Cardiac muscle cell (in vitro differentiated cells and primary cell): ENCODE results near the gene CD164L2. TPM values are rescaled to one million over a fixed set of nuclear protein-coding genes. Genes with fewer than 3 reads are reported as not detected.
A peak's percentile ranks its signal among the peaks of the same experiment; 100 is the strongest.
"Not testable (repeated sequence)": the region's sequence is repeated elsewhere in the genome, so short reads cannot be mapped to it uniquely, and the experiment has no call there.

Experiments used
- DNase-seq, 2 donors: peaks; one replicate each; pipeline versions ENCODE4 v3.0.0 to v3.0.0-alpha.2; 2010 to 2017; ENCODE audit warnings: low read depth in 1 of 2, low spot score in 1 of 2
- H3K27ac ChIP-seq: fragments of 200-600 bp; sonication (generic); 2 replicates; pipeline ENCODE4 v1.5.1; 2016
- H3K27me3 ChIP-seq: fragments of 200-600 bp; sonication (generic); 2 replicates; pipeline ENCODE4 v1.6.0; 2016; ENCODE audit warnings: control low read depth
- H3K36me3 ChIP-seq: fragments of 200-600 bp; sonication (generic); 2 replicates; pipeline ENCODE4 v1.5.1; 2016; ENCODE audit warnings: control low read depth
- H3K4me1 ChIP-seq: fragments of 200-600 bp; sonication (generic); 2 replicates; pipeline ENCODE4 v1.8.1; 2017; ENCODE audit warnings: low read depth, mild to moderate bottlenecking, mixed run types
- H3K4me3 ChIP-seq: fragments of 200-600 bp; sonication (generic); 2 replicates; pipeline ENCODE4 v1.5.1; 2016; ENCODE audit warnings: mild to moderate bottlenecking
- H3K9me3 ChIP-seq: fragments of 200-600 bp; sonication (generic); 2 replicates; pipeline ENCODE4 v1.5.1; 2017; ENCODE audit warnings: low read depth, mild to moderate bottlenecking, control low read depth
- polyA plus RNA-seq: library from polyadenylated mRNA; unstranded; fragments of >200 nt; fragmentation: Nextera tagmentation; extraction: Ambion mirVana; gene quantifications from 2 replicates; pipeline ENCODE4 v1.2.1, GENCODE V29; 2016
- total RNA-seq: library from RNA; depleted of rRNA; stranded (reverse); fragments of >200 nt; gene quantifications from 2 replicates; pipeline ENCODE4 v1.2.3, GENCODE V29; 2016
- TF ChIP-seq, protein P1 (sequence below): IDR thresholded peaks from 2 replicates; pipeline ENCODE4 v1.5.1; 2012; ENCODE audit warnings: low read depth, mild to moderate bottlenecking, low read length

CD164L2 gene
- total RNA-seq (0.24 TPM in 1 of 2 replicates, not detected in the other), polyA plus RNA-seq (0.35 and 0.62 TPM in 2 replicates)

DNA sequence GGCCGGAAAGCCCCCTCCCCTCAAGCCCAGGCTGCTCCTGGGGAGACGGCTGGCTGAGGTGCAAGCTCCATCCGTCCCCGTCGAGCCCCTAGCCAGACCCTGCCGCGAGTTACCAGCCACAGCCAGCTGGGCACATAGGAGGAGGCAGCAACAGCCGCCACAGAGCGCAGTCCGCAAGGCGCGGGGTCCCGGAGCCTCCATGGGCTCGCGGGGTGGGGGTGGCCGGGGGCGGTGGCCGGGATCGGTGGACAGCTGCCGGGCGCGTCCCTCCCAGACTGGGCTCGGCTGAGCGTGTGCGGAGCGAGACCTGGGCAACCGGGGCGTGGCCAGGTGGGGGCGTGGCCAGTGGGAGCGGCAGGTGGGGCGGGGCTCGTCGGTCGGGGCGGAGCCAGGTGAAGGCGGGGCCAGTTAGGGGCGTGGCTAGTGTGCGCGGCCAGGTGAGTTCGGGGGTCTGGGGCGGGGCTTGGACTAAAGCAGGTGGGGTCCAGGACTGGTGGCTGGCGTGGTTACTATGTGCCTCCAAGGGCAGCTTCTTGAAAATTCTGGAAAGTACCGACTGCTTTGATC, at the start of gene CD164L2:
Gene CD164L2 (minus strand): TSS at position 295 of the 567 bp plus-strand sequence. CDS start 94 bp downstream, at position 201.
- peak in 1 of 2 donors; percentile 39 for DNase-seq
- Histone ChIP-seq H3K4me1 (no peaks in the 10 kb centered on the region), H3K4me3 (no peak within 1 kb of the TSS), H3K9me3 (no peaks in the 10 kb centered on the region), H3K36me3 (no peaks in the 10 kb centered on the region), H3K27me3 (peaks cover 15% of the 10 kb centered on the region), H3K27ac (no peak within 1 kb of the TSS)
- TF ChIP-seq, protein P1, sequence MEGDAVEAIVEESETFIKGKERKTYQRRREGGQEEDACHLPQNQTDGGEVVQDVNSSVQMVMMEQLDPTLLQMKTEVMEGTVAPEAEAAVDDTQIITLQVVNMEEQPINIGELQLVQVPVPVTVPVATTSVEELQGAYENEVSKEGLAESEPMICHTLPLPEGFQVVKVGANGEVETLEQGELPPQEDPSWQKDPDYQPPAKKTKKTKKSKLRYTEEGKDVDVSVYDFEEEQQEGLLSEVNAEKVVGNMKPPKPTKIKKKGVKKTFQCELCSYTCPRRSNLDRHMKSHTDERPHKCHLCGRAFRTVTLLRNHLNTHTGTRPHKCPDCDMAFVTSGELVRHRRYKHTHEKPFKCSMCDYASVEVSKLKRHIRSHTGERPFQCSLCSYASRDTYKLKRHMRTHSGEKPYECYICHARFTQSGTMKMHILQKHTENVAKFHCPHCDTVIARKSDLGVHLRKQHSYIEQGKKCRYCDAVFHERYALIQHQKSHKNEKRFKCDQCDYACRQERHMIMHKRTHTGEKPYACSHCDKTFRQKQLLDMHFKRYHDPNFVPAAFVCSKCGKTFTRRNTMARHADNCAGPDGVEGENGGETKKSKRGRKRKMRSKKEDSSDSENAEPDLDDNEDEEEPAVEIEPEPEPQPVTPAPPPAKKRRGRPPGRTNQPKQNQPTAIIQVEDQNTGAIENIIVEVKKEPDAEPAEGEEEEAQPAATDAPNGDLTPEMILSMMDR = no peak

DNA sequence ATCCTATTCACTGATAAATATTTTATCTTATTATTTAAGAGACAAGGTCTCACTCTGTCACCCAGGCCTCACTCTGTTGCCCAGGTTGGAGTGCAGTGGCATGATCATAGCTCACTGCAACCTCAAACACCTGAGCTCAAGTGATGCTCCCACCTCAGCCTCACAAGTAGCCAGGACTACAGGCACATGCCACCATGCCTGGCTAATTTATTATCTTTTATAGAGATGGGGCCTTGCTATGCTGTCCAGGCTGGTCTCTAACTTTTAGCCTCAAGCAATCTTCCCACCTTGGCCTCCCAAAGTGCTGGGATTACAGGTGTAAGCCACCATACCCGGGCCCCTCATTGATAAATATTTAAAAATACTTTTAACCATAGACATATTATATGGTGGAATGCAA, 49.6 kb upstream of the CD164L2 start:
- not testable (repeated sequence) for H3K27ac ChIP-seq, H3K9me3 ChIP-seq, H3K36me3 ChIP-seq, H3K27me3 ChIP-seq, DNase-seq, H3K4me3 ChIP-seq
- peaks cover 62% of the 10 kb centered on the region for H3K4me1 ChIP-seq

DNA sequence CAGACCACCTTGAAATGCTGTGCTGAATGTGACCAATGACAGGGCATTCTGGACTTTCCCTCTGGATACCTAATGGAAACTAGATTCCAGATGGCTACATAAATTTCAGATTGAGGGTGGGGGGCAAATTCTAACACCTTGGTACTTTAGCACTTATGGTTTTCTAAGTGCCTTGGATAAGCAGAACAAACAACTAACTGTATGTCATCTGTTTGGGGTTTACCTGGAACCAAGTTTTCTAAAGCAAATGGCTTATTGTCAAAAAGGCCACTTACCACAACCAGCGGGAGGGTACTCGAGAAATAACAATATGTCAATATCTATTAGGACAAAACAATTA, 48.4 kb upstream of the CD164L2 start:
- peaks cover 65% of the 10 kb centered on the region for H3K4me1 ChIP-seq

DNA sequence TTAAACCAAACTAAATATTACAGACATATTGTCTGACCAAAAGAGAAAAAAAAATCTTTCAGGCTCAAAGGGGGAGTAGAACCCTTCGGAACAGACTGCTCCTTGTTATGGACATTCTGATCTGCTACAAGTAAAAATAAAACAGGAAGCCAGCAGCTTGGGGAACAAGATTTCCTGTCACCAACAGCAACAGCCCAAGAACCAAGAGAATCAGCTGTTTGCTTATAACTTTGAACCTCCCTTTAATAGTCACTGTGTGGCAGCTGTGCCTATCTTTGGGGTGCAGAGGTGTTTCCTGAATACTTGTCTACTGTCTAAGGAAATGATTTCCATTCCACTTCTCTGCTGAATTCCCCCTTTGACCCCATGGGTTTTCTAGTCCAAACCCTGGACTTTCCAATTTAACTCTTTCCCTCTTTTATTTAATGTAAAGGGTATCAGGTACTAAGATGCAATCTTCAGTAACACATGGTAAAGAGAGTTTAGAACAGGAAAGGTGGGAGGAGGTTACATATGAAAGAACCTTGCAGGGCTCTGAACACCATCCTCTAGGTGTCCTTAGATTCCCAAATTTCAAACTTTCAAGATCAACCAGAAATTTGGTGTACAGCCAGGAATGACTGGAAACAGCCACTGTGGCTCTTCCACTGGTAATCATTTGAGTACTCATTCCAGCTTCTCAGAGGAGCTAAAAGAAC, 47.9 kb upstream of the CD164L2 start:
- H3K9me3 ChIP-seq = no peaks in the 10 kb centered on the region
- H3K36me3 ChIP-seq = no peaks in the 10 kb centered on the region
- peaks cover 62% of the 10 kb centered on the region for H3K4me1 ChIP-seq
- H3K27me3 ChIP-seq = no peaks in the 10 kb centered on the region
- TF ChIP-seq, protein P1 = no peak
- H3K27ac ChIP-seq = peak overlapping the region; percentile 99
- DNase-seq = peak in 1 of 2 donors; percentile 49
- H3K4me3 ChIP-seq = no peak overlapping the region

More for the DNA sequence above, 48.4 kb upstream of the CD164L2 start:
- H3K4me3 ChIP-seq = no peak overlapping the region
- no peaks in the 10 kb centered on the region for H3K36me3 ChIP-seq
- peak overlapping the region; percentile 99 for H3K27ac ChIP-seq
- no peaks in the 10 kb centered on the region for H3K27me3 ChIP-seq
- TF ChIP-seq, protein P1 = no peak
- no peak for DNase-seq
- H3K9me3 ChIP-seq = no peaks in the 10 kb centered on the region

DNA sequence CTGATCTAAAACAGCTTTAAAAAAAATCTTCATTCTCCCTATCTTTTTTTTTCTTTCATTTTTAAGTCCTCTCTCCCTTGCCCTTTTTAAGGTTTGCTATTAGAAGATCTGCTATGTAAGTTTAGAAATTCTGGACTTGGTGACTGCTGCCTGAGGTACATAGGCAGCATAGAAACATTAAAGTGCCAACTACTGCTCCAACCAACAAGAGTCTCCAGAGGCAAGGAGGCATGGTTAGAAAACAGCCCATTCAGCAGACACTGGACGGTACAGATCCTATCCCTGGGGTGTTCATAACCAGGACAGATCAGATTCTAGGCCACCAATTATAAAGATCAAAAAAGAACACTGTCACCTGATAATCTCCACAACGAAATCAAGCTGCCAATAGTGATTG, 45.9 kb upstream of the CD164L2 start:
- H3K4me3 ChIP-seq = no peak overlapping the region
- TF ChIP-seq, protein P1 = no peak
- H3K27ac ChIP-seq = peak overlapping the region; percentile 99
- H3K36me3 ChIP-seq = no peaks in the 10 kb centered on the region
- no peaks in the 10 kb centered on the region for H3K9me3 ChIP-seq
- no peak for DNase-seq
- H3K4me1 ChIP-seq = peaks cover 53% of the 10 kb centered on the region
- H3K27me3 ChIP-seq = no peaks in the 10 kb centered on the region

DNA sequence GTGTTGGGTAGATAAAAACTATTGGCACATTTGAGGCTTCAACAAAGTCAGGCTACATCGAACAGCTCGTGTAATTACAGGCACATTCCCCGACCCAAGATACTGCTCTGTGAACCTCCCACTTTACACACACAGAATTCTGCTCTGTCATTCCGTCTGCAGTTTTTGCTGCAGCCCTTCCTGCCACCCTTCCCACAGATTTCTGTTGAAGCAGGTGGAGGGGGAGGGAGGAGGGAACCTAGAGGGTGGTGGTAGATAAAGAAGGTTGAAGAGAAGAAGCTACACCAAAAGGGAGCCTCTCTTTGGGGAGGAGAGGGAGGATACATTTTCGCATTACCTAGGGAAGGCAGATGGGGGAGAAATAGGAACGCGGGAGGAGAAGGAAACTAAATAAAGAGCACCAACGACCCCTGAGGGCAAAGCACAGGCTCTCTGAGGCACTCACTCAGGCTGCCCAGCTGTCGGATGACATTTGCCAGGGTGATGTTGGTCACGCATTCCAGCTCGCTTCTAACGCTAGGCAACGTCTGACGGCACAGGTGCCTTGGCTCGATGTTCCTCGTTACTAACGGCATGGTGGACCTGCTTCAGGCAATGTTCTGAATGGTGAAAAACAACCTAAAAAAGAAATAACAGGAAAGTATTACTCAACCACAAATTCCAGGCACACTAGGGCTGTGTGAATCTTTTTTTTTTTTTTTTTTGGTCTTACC, 45.3 kb upstream of the CD164L2 start:
- TF ChIP-seq, protein P1 = no peak
- H3K36me3 ChIP-seq = no peaks in the 10 kb centered on the region
- peak overlapping the region; percentile 99 for H3K27ac ChIP-seq
- peaks cover 53% of the 10 kb centered on the region for H3K4me1 ChIP-seq
- no peaks in the 10 kb centered on the region for H3K9me3 ChIP-seq
- H3K27me3 ChIP-seq = no peaks in the 10 kb centered on the region
- no peak overlapping the region for H3K4me3 ChIP-seq
- peak; percentile 42 to 84 for DNase-seq
